GM19328 (cell line): ENCODE results near the gene SVOPL.

Experiments used
- ATAC-seq: cut with Tn5 transposase; IDR thresholded peaks from one replicate; pipeline ENCODE4 v1.9.1; 2021; ENCODE audit warnings: mild to moderate bottlenecking, moderate library complexity; ENCODE audit not compliant: unreplicated experiment

SVOPL gene

GRCh38 chr7:138662076-138662990 is 38.8 kb downstream of the SVOPL start:
- ATAC-seq, result no peak

- no peak for ATAC-seq
Observed at GRCh38 chr7:138661069-138661635, 40.0 kb downstream of the SVOPL start.

- no peak for ATAC-seq
Observed at GRCh38 chr7:138658889-138659288, 42.3 kb downstream of the SVOPL start.

GRCh38 chr7:138657854-138658386 is 43.2 kb downstream of the SVOPL start:
- no peak for ATAC-seq

- no peak for ATAC-seq
Observed at GRCh38 chr7:138656952-138657351, 44.2 kb downstream of the SVOPL start.

- ATAC-seq, result no peak
Observed at GRCh38 chr7:138654616-138655015, 46.5 kb downstream of the SVOPL start.

GRCh38 chr7:138649506-138649905 is 51.7 kb downstream of the SVOPL start:
- ATAC-seq, result no peak

- no peak for ATAC-seq
Observed at GRCh38 chr7:138645284-138645683, 55.9 kb downstream of the SVOPL start.

GRCh38 chr7:138632826-138633602 is 68.1 kb downstream of the SVOPL start:
- ATAC-seq, result no peak

- no peak for ATAC-seq
Observed at GRCh38 chr7:138632384-138632783, 68.8 kb downstream of the SVOPL start.

GRCh38 chr7:138630059-138630610 is 71.0 kb downstream of the SVOPL start:
- no peak for ATAC-seq

- ATAC-seq, result no peak
Observed at GRCh38 chr7:138627361-138627760, 73.8 kb downstream of the SVOPL start.

- ATAC-seq, result no peak
Observed at GRCh38 chr7:138626846-138627245, 74.3 kb downstream of the SVOPL start.

GRCh38 chr7:138625849-138626230 is 75.3 kb downstream of the SVOPL start:
- no peak for ATAC-seq

GRCh38 chr7:138625084-138625848 is 75.9 kb downstream of the SVOPL start:
- no peak for ATAC-seq

- no peak for ATAC-seq
Observed at GRCh38 chr7:138622841-138623240, 78.3 kb downstream of the SVOPL start.

GRCh38 chr7:138618933-138619332 is 82.2 kb downstream of the SVOPL start:
- ATAC-seq, result no peak

GRCh38 chr7:138618506-138618905 is 82.7 kb downstream of the SVOPL start:
- no peak for ATAC-seq

- ATAC-seq, result no peak
Observed at GRCh38 chr7:138616085-138616484, 85.1 kb downstream of the SVOPL start.

- no peak for ATAC-seq
Observed at GRCh38 chr7:138613630-138614029, 87.5 kb downstream of the SVOPL start.
